GM18868 (cell line): ENCODE data around the gene ACRBP.
"Not testable (repeated sequence)": the region's sequence is repeated elsewhere in the genome, so short reads cannot be mapped to it uniquely, and the experiment has no call there.

Experiments
- ATAC-seq: cut with Tn5 transposase; IDR thresholded peaks from one replicate; pipeline ENCODE4 v1.9.1; 2021; ENCODE audit warnings: mild to moderate bottlenecking, moderate library complexity; ENCODE audit not compliant: unreplicated experiment

The ACRBP gene

GRCh38 chr12:6618483-6619225 lies 28.6 kb downstream of the ACRBP start:
- no peak for ATAC-seq

GRCh38 chr12:6615802-6616201 lies 31.4 kb downstream of the ACRBP start:
- no peak for ATAC-seq

GRCh38 chr12:6614513-6615172 lies 32.6 kb downstream of the ACRBP start:
- no peak for ATAC-seq

- no peak for ATAC-seq
Measured at GRCh38 chr12:6613776-6614512, 33.3 kb downstream of the ACRBP start.

GRCh38 chr12:6613015-6613775 lies 34.0 kb downstream of the ACRBP start:
- no peak for ATAC-seq

GRCh38 chr12:6612652-6613014 lies 34.6 kb downstream of the ACRBP start:
- ATAC-seq, result no peak

- ATAC-seq, result no peak
Measured at GRCh38 chr12:6612247-6612646, 35.0 kb downstream of the ACRBP start.

GRCh38 chr12:6608592-6609281 lies 38.5 kb downstream of the ACRBP start:
- ATAC-seq, result no peak

- ATAC-seq, result no peak
Measured at GRCh38 chr12:6607751-6608591, 39.3 kb downstream of the ACRBP start.

- no peak for ATAC-seq
Measured at GRCh38 chr12:6606331-6607131, 40.7 kb downstream of the ACRBP start.

GRCh38 chr12:6605421-6606330 lies 41.6 kb downstream of the ACRBP start:
- ATAC-seq, result no peak

- ATAC-seq, result no peak
Measured at GRCh38 chr12:6604259-6605029, 42.8 kb downstream of the ACRBP start.

GRCh38 chr12:6603095-6603567 lies 44.1 kb downstream of the ACRBP start:
- ATAC-seq, result no peak

- no peak for ATAC-seq
Measured at GRCh38 chr12:6602526-6602925, 44.7 kb downstream of the ACRBP start.

GRCh38 chr12:6595673-6596072 lies 51.6 kb downstream of the ACRBP start:
- ATAC-seq, result not testable (repeated sequence)

GRCh38 chr12:6592087-6592486 lies 55.1 kb downstream of the ACRBP start:
- no peak for ATAC-seq
